Mesodermal cell (in vitro differentiated cells): ENCODE measurements around the gene FABP6.
"Not testable (repeated sequence)": the region's sequence is repeated elsewhere in the genome, so short reads cannot be mapped to it uniquely, and the experiment has no call there.

ENCODE experiments used
- H3K27ac ChIP-seq: 2 replicates; pipeline ENCODE4 v1.7.0; 2013; ENCODE audit warnings: mild to moderate bottlenecking, low read depth, low read length, moderate library complexity; ENCODE audit not compliant: severe bottlenecking
- H3K36me3 ChIP-seq: 2 replicates; pipeline ENCODE4 v1.7.1; 2013; ENCODE audit warnings: mild to moderate bottlenecking, low read length, moderate library complexity; ENCODE audit not compliant: control insufficient read depth, insufficient read depth
- H3K4me1 ChIP-seq: one replicate; pipeline ENCODE4 v1.7.1; 2013; ENCODE audit warnings: mild to moderate bottlenecking, low read length; ENCODE audit not compliant: insufficient read depth, control insufficient read depth, poor library complexity, severe bottlenecking
- H3K4me3 ChIP-seq: 2 replicates; pipeline ENCODE4 v1.7.0; 2013; ENCODE audit warnings: low read length, control low read depth, mild to moderate bottlenecking; ENCODE audit not compliant: insufficient read depth, poor library complexity, severe bottlenecking; ENCODE audit errors: extremely low read depth
- H3K9me3 ChIP-seq: 2 replicates; pipeline ENCODE4 v1.7.1; 2013; ENCODE audit warnings: mild to moderate bottlenecking, low read length, moderate library complexity; ENCODE audit not compliant: control insufficient read depth
- WGBS, 2 experiments: methylation state at CpG; one replicate each; pipeline ENCODE4 v1.1.5; 2013; ENCODE audit warnings: missing lambda C conversion rate in 2 of 2; ENCODE audit not compliant: insufficient coverage in 2 of 2; 5-methylcytosine and 5-hydroxymethylcytosine counted together

The FABP6 gene

DNA sequence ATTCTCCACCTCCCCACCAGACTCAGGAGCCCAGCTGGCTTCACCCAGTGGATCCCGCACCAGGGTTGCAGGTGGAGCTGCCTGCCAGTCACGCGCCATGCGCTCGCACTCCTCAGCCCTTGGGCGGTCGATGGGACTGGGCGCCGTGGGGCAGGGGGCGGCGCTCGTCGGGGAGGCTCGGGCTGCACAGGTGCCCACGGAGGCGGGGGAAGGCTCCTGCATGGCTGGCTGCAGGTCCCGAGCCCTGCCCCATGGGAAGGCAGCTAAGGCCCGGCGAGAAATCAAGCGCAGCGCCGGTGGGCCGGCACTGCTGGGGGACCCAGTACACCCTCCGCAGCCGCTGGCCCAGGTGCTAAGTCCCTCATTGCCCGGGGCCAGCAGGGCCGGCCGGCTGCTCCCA, 35.5 kb upstream of the FABP6 start:
- not testable (repeated sequence) for H3K4me3 ChIP-seq, H3K27ac ChIP-seq, H3K9me3 ChIP-seq, H3K36me3 ChIP-seq
- WGBS, 2 experiments, result 94 to 96% methylated on average over 18 to 27 of the region's 28 CpGs
- peaks cover 28% of the 10 kb centered on the region for H3K4me1 ChIP-seq

DNA sequence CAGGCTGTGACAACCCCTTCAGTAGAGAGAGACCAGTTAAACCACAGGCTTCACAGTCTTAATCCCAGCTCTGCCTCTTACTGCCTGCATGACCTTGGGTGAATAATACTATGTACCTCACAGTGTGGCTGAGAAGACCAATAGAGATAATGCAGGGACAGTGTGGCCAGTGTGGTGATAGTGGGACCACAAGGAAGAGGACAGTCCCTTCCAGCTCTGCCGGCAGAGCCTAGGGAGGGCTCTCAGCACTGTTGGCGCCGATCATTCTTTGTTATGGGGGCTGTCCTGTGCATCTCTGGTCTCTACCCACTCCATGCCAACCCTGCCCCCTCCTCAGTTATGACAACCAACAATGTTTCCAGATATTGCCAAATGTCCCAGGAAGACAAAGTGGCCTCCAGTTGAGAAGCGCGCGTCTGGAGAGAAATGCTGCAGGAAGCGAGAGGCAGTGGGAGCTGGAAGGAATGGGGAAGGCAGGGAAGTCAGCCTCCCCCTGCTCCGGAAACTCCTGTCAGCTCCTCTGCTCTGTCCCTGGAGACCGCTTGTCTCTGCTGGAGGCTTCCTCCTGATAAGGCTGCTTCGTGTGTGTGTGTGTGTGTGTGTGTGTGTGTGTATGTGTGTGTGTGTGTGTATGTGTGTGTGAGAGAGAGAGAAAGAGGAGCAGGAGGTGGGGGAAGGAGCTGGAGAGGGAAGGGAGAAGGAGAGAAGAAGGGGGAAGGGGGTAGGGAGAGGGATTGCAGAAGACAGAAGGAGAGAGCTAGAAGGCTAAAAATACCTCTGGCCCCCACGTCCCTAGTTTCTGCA, 31.8 kb upstream of the FABP6 start:
- Histone ChIP-seq H3K36me3 (no peaks in the 10 kb centered on the region), H3K4me1 (peaks cover 29% of the 10 kb centered on the region), H3K4me3 (no peak overlapping the region), H3K9me3 (no peaks in the 10 kb centered on the region), H3K27ac (peak overlapping the region; percentile 84)
- 12 to 22% methylated on average over 7 to 8 of the region's 11 CpGs for WGBS, 2 experiments

DNA sequence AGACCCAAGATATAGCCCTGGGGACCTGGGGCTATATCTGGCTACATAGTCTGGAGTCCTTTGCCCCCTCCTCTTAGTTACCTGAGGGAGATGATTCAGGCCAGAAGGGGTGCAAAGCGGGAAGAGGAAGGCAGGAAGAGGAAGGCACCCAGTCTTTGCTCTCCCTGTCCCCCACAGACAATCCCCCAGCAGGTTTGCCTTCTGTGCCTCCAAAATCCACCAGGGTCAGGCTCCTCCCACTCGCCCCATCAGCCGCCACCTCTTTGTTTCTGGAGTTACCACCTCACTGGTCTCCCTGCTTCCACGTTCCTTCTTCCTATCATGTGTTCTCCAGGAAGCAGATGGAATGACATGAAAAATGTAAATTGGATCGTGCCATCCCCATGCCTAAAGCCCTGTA, 31.2 kb upstream of the FABP6 start:
- Histone ChIP-seq H3K36me3 (no peaks in the 10 kb centered on the region), H3K4me3 (no peak overlapping the region), H3K4me1 (peaks cover 28% of the 10 kb centered on the region), H3K27ac (peak overlapping the region; percentile 84), H3K9me3 (no peaks in the 10 kb centered on the region)
- WGBS, 2 experiments, result 11 to 90% methylated on average over 1 to 2 of the region's 5 CpGs

DNA sequence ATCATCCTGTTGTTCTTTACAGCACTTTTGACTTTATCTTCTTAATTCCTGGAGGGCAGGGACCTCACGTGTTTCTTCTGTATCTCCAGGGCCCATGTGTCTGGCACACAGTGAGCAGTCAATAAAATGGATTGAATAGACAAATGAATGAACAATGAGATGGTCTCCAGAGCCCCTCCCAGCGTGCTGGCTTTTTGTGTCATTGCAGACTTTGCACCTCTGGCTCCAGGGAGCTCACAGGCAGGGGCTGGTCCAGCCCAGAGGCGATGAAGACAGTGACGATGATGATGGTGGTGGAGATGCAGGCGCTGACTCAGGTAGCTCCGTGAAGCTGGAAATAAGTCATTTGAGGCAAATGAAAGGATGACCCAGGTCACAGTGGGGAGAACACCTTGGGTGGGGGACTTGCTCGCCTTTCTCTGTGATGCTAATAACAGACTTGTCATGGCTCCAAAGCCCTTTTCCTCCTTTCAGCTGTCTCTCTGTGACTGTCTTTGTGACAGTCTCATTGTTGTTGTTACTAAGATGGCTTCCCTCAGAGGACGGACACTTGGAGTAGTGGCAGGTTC, 30.4 kb upstream of the FABP6 start:
- 30 to 33% methylated on average over 8 of the region's 8 CpGs for WGBS, 2 experiments
- no peak overlapping the region for H3K4me3 ChIP-seq
- H3K9me3 ChIP-seq, result no peaks in the 10 kb centered on the region
- H3K27ac ChIP-seq, result peak overlapping the region; percentile 84
- H3K36me3 ChIP-seq, result no peaks in the 10 kb centered on the region
- H3K4me1 ChIP-seq, result peaks cover 28% of the 10 kb centered on the region

DNA sequence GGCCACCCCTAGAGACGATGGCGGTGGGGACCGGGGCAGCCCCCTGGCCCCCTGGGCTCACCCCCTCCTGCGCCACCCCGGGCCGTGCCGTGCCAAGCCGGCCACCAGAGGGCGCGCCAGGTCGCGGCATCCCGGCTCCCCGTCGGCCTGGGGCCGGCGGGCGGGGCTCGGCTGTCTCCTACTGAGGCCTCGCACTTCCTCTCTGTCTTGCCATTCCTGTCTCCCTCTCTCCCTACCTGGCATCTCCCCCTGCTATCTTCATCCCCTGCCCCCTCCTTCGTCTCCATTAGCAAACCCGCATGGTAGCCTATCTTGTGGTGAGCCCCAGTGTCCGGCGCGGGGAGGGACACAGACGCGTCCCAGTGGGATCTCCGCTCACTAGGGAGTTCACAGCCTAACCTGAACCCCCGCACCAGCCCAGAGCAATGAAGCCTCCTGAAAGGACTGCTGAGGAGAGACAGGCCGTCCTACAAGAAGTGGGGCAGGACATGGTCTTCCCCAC, 29.8 kb upstream of the FABP6 start:
- no peak overlapping the region for H3K27ac ChIP-seq

DNA sequence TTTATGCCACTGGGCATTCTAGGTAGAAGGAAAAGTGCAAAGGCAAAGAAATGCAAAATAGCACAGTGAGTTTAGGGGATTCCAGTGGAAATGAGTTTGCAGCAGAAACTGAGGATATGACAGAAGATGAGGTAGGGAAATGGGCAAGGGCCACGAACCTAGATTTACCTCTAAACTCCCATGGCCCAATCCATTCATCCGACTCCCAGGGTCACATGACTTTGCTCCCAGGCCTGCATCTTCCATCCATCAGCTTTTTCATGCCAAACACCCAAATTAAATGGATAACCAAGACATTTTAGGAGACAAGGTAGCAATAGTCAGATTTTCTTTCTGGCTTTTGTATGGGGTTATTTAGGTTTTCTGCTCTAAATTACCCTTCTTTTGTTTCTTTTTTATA, 22.2 kb upstream of the FABP6 start:
- Histone ChIP-seq H3K27ac (no peak overlapping the region), H3K4me3 (no peak overlapping the region), H3K36me3 (no peaks in the 10 kb centered on the region), H3K9me3 (no peaks in the 10 kb centered on the region), H3K4me1 (no peaks in the 10 kb centered on the region)
- WGBS, 2 experiments, result 80% methylated on average over 1 of the region's 2 CpGs; no CpG with 5 or more reads in 1 of the 2 experiments

More for the DNA sequence above, 29.8 kb upstream of the FABP6 start:
- no peaks in the 10 kb centered on the region for H3K9me3 ChIP-seq
- peaks cover 28% of the 10 kb centered on the region for H3K4me1 ChIP-seq
- no peak overlapping the region for H3K4me3 ChIP-seq
- WGBS, 2 experiments, result 12% methylated on average over 23 to 26 of the region's 30 CpGs
- H3K36me3 ChIP-seq, result no peaks in the 10 kb centered on the region

DNA sequence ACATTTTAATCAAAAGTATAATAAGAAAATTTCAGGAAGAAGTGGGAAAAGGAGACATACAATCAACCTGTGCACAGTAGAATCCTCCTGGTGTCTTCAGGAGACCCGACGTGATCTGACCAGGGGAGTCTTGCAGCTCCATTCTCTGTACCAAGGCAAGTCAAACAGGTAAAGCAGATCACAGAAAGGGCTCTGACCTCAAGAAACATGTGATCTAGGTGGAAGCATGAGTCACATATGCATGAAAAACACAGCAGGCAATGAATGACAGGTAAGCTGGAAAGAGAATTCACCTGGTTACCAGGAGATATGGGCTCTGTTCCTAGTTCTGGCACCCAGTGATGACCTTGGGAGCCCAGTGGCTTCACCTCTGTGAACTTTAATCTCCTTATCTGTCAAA, 19.4 kb upstream of the FABP6 start:
- Histone ChIP-seq H3K9me3 (no peaks in the 10 kb centered on the region), H3K4me3 (no peak overlapping the region), H3K36me3 (no peaks in the 10 kb centered on the region), H3K4me1 (no peaks in the 10 kb centered on the region), H3K27ac (no peak overlapping the region)
- WGBS, 2 experiments, result 89 to 100% methylated on average over 2 of the region's 2 CpGs

DNA sequence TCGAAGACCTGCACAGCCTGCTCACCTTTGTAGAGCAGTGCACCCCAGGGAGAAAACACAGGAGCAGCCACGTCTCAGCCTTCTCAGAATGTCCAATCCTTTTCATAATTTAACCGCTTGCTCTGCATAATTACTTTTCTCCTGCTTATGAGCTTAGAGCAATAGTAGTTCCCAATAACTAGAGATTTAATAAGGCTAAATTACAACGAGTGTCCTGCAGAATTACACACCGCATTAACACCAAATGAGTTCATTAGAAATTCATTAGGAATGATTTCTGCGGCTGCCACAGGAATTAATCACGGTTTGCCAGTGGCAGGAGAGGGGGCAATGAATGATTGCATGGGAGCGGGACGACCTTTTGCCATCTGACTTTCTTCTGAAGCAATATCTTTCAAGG, 18.7 kb upstream of the FABP6 start:
- H3K9me3 ChIP-seq, result no peaks in the 10 kb centered on the region
- no peak overlapping the region for H3K4me3 ChIP-seq
- H3K36me3 ChIP-seq, result no peaks in the 10 kb centered on the region
- WGBS, 2 experiments, result 89 to 98% methylated on average over 5 to 7 of the region's 9 CpGs
- H3K27ac ChIP-seq, result no peak overlapping the region
- H3K4me1 ChIP-seq, result no peaks in the 10 kb centered on the region

DNA sequence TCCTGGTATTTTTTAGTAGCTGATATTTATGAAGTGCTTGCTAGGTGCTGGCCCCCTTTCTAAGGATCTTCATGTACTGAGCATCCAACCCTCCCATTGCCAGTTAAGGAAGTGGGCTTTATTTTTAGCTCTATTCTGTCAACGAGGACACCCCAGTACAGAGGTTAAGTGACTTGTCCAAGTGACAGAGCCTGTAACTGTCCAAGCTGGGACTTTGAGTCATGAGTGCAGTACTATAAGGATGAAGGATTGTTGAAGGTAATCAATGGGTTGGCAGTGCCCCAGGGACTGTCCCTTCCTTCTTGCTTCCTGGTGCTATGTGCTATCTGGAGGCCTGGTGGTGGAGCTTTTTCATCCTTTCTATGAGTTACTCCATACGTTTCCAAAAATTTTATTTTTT, 18.0 kb upstream of the FABP6 start:
- no peak overlapping the region for H3K4me3 ChIP-seq
- 71 to 95% methylated on average over 1 to 2 of the region's 2 CpGs for WGBS, 2 experiments
- H3K36me3 ChIP-seq, result no peaks in the 10 kb centered on the region
- H3K4me1 ChIP-seq, result no peaks in the 10 kb centered on the region
- H3K27ac ChIP-seq, result no peak overlapping the region
- no peaks in the 10 kb centered on the region for H3K9me3 ChIP-seq

DNA sequence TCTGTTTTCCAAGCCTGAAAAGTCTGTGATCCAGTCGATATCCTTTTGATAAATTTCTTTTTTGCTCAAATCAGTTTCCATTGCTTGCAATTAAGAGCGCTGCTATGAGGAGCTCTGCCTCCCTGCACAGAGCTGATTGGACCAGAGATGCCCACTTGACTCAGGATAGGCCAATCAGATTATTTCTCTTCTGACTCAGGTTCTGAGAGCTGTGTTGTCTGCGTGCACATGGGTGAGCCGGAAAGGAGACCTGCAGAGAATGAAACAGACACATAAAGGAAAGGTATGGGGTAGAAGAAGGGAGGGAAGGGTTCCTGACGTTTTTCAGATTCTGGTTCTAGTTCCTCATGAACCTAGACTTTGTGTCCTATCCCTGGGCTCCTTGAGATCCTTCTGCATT, 15.8 kb upstream of the FABP6 start:
- H3K4me3 ChIP-seq, result no peak overlapping the region
- no peaks in the 10 kb centered on the region for H3K4me1 ChIP-seq
- no peaks in the 10 kb centered on the region for H3K36me3 ChIP-seq
- H3K27ac ChIP-seq, result no peak overlapping the region
- H3K9me3 ChIP-seq, result no peaks in the 10 kb centered on the region
- WGBS, 2 experiments, result 86 to 90% methylated on average over 3 to 5 of the region's 5 CpGs

DNA sequence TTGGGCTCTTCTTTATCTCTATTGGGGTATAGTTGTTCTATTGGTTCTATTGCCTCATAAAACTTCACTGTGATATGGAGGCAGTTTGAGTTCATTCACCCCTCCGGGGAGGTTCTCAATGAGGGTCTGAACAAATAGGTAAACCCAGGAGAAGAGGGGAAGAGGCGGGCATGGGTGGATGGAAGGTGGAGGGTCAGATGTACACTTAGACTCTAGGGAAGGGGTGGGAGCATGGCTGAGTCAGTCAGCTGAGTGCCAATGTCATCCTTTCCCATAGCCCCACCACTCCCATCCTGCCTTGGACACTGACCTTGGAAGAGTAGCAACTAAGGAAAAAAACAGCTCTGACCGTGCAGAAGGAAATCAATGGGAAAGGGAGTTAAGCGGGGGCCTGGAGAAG, 9.9 kb upstream of the FABP6 start:
- Histone ChIP-seq H3K4me1 (no peaks in the 10 kb centered on the region), H3K4me3 (no peak overlapping the region), H3K27ac (no peak overlapping the region), H3K36me3 (no peaks in the 10 kb centered on the region), H3K9me3 (no peaks in the 10 kb centered on the region)
- 79 to 93% methylated on average over 2 to 3 of the region's 4 CpGs for WGBS, 2 experiments
